Activated T-helper 9 cell treated with anti-CD3 and anti-CD28 coated beads, Interleukin-2, amount 50 U/mL, for 16 hours (primary cell): ENCODE measurements around the gene LPP.
"Not testable (repeated sequence)": the region's sequence is repeated elsewhere in the genome, so short reads cannot be mapped to it uniquely, and the experiment has no call there.

ENCODE experiments used
- DNase-seq: peaks from one replicate; pipeline ENCODE4 v3.0.0-alpha.2; 2020; ENCODE audit warnings: low read depth

Gene LPP

GRCh38 chr3:188589071-188589470 is 435.1 kb downstream of the LPP start:
- DNase-seq: no peak

- DNase-seq: no peak
Measured at GRCh38 chr3:188589771-188590170, 435.8 kb downstream of the LPP start.

- DNase-seq: no peak
Measured at GRCh38 chr3:188590557-188590956, 436.6 kb downstream of the LPP start.

- DNase-seq: no peak
Measured at GRCh38 chr3:188594139-188594538, 440.2 kb downstream of the LPP start.

- no peak for DNase-seq
Measured at GRCh38 chr3:188595890-188596376, 442.0 kb downstream of the LPP start.

- no peak for DNase-seq
Measured at GRCh38 chr3:188598894-188599293, 444.9 kb downstream of the LPP start.

GRCh38 chr3:188602111-188602510 is 448.2 kb downstream of the LPP start:
- no peak for DNase-seq

- DNase-seq: no peak
Measured at GRCh38 chr3:188602620-188603019, 448.7 kb downstream of the LPP start.

- no peak for DNase-seq
Measured at GRCh38 chr3:188604651-188605050, 450.7 kb downstream of the LPP start.

- no peak for DNase-seq
Measured at GRCh38 chr3:188605231-188605630, 451.3 kb downstream of the LPP start.

- DNase-seq: no peak
Measured at GRCh38 chr3:188605905-188606304, 451.9 kb downstream of the LPP start.

GRCh38 chr3:188607805-188608315 is 453.9 kb downstream of the LPP start:
- DNase-seq: no peak

- no peak for DNase-seq
Measured at GRCh38 chr3:188608401-188608800, 454.4 kb downstream of the LPP start.

GRCh38 chr3:188613721-188614120 is 459.8 kb downstream of the LPP start:
- DNase-seq: not testable (repeated sequence)

GRCh38 chr3:188617270-188617669 is 463.3 kb downstream of the LPP start:
- DNase-seq: no peak

- DNase-seq: no peak
Measured at GRCh38 chr3:188617988-188618701, 464.2 kb downstream of the LPP start.

- no peak for DNase-seq
Measured at GRCh38 chr3:188620752-188621151, 466.8 kb downstream of the LPP start.

- no peak for DNase-seq
Measured at GRCh38 chr3:188624384-188624783, 470.4 kb downstream of the LPP start.

- DNase-seq: no peak
Measured at GRCh38 chr3:188624828-188625227, 470.9 kb downstream of the LPP start.

GRCh38 chr3:188627652-188628051 is 473.7 kb downstream of the LPP start:
- no peak for DNase-seq

- DNase-seq: no peak
Measured at GRCh38 chr3:188631291-188632010, 477.5 kb downstream of the LPP start.

- DNase-seq: no peak
Measured at GRCh38 chr3:188633206-188633605, 479.2 kb downstream of the LPP start.

- DNase-seq: no peak
Measured at GRCh38 chr3:188634285-188634684, 480.3 kb downstream of the LPP start.
